NCI-H460 (cell line): ENCODE measurements around the gene GLUL. TPM values are rescaled to one million over a fixed set of nuclear protein-coding genes. Genes with fewer than 3 reads are reported as not detected.
"Not testable (repeated sequence)": the region's sequence is repeated elsewhere in the genome, so short reads cannot be mapped to it uniquely, and the experiment has no call there.

Experiments
- DNase-seq: peaks from one replicate; pipeline ENCODE4 v3.0.0-alpha.2; 2016; ENCODE audit warnings: low read depth; ENCODE audit errors: extremely low read depth
- total RNA-seq: library from RNA; depleted of rRNA; stranded (reverse); fragments of >200 nt; shearing (Covaris generic); gene quantifications from 2 replicates; pipeline ENCODE4 v1.2.3, GENCODE V29; 2014

Gene GLUL
- total RNA-seq, 1 experiment from 2014 or later = 106 TPM

DNA sequence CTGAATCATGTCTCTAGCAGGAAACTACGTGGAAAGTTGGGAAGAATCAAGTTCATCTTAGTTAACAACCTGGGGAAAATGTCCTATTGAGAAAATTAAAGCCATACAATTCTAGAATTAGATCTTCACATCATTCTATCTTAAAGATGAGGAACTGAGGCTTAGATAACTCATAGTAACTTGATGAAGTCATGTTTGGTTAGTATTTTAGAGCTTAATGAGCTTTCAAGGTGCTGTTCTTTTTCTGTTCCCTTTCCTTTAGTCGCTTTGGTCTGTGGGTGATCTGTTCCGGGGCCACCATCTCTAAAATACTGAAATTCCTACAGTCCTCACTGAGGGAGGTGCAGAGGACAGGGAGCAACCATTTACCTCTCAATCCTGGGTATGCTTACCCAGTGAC is 4.3 kb upstream of the GLUL start:
- DNase-seq = no peak

DNA sequence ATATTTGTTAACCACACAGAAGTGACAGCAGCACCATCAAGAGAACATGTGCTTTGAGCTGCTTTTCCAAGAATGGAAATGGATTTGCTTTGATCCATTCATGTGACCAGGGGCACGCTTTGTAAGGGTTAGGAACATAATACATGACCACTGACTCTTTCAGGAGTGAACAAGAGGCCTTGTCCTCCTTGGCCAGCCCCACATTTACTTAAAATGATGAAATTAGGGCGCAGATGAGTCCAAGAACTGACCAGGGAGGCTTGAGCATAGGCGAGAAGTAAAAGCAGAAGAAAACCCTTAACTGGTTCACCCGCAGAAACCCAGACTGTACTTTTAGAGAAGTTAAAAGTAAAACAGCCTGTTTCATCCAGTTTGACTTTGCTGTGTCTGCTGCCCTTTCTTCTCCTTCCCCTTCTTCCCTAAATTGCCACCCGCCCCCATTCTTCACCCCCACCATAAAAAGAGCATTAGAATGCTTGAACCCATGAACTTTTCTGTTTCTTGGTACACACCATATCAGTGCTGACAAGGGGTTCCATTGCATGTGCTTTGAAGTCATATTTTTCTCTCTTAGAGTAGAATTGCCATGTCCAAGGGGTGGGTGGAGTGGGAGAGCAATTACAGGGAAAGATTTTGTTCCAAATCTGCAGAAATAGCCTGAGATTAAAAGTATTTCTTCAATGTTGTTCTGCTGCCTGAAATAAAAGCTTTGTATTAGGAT is 2.6 kb upstream of the GLUL start:
- DNase-seq = no peak

DNA sequence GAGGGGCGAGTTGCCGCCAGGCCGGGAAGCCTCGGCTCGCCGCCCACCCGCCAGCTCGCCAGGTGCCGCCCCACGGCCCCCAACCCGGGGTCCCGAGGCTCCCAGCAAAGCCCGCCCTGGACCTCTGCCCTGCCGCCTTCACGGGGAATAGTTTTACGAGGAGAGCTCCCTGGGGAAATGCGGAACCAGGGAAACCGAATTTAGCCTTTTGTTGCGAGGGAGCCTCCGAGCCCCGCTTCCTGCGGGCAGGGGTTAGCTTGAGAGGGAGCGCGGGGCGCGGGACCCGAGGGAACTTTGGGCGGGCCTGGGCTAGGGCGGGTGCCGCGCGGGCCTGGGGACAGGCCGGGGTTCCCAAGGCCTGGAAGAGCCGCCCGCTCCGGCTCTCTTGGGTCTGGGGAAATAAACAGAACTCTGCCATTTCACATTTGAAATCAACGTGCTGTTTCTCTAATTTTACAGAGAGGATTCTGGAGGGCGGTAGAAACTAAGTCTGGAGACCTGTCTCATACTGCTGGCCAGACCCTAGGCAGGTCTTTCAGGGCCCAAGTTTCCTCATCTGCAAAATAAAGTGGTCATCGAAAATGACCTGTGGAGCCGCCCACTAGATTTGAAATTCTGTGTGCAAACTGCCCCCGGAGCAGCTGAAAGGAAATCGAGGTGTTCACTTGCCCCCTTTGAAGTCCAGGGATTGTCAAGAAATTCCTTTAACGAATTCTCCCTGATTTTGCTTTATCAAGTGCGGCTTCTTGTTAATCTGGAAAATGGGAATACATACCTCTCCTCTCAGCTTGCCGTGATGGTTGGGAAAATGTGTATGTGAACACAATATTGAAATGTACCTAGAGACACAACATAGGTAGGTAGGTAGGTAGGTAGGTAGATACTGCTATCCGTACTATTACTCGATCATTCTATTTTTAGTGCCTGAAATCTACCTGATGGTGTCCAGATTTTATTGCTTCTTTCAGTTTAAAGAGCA is 749 bp upstream of the GLUL start:
- no peak for DNase-seq

DNA sequence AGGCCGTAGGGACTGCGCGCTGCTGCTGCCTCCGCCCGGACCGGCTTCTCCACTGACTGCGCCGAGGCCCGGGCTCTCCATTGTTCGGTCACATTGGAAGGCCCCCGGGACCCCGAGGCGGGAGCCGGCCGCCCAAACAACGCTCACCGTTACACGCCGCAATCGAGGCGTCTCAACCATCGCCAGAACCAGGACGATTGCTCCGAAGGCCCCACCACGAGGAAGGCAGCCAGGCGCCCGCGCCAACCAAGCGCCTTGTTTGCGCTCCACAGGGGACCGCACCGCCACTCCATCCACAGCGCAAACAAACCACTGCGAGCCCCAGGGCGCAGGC is 595 bp downstream of the GLUL start:
- DNase-seq = no peak

DNA sequence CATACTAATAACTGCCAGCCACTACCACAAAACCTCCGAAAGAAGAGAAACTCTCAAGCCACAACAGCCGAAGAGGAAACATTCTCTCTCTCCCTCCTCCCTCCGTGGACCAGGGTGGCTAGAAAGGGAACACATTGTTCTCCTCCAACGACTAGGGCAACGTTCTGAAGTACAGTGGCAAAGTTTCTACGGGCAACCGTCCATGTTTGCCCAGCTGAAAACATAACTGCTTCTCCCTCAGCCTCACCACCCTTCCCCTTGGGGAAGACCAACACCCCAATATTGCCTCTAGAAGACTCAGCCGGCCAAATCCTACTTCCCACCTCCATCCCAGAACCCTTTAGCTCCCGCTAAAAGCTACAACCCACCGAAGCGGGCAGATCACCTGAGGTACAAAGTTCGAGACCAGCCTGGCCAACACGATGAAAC is 2.0 kb downstream of the GLUL start:
- DNase-seq = no peak

DNA sequence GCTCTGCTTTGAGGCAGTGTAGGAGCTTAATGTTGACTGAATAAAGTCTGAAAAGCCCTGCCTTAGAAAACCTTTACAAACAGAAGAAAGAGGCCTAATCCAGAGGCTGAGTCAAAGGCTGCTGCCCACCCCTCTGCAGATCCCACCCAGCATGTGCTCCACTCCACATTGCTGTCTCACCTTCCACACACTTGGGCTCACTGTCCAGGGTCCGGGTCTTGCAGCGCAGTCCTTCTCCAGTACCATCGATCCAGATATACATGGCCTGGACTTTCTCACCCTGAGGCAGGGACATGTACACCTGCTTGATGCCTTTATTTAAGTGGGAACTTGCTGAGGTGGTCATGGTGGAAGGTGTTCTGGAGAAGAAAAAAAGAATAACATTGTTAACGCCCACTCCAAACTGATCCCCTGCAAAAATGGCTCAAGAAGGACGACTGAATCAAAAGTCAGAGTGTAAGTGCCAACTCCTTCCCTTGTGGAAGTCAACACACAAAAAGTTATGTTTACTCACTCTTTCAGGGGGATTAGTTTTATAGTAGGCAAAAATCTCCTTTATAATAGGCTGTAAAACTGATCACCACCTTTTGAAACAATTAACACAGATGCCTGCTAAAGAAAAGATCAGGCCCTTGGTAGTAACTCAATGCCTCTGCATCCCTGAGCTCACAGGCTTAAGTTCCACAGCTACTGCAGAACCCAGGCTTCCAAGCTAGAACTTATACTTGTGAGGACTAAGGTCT is 3.0 kb downstream of the GLUL start:
- no peak for DNase-seq

DNA sequence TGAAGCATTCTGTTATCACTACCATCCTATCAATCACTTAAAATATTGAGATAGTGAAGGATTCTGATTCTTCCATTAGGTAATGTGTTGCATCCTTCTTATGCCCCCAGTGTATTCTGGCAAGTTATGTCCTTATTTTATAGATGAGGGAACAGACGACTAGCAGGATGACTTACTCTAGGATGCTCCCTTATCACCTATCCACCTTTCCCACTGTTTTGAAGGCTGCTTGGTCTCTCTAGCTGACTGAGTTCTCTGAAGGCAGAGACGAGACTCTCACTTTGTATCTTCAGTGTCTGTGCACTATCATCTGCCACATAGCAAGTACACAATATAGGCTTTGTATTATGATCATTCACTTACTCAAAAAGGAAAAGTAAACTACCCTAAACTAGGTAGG is 4.0 kb downstream of the GLUL start:
- DNase-seq = no peak

DNA sequence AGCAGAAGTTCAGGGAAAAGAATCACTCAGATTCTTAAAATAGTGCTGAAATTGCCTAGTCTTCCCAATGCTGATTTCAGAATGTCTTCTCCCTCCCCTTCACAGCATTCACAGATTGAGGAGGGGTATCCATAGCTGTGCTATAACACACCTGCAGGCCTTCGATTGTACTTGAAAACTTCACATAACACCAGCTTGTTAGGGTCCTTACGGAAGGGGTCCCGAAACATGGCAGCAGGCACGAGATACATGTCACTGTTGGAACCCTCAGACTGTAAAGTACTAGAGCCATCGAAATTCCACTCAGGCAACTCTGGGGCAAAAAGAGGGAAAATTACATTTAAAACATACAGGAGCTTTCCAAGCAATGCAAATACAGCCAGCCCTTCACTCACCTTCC is 4.6 kb downstream of the GLUL start:
- no peak for DNase-seq

DNA sequence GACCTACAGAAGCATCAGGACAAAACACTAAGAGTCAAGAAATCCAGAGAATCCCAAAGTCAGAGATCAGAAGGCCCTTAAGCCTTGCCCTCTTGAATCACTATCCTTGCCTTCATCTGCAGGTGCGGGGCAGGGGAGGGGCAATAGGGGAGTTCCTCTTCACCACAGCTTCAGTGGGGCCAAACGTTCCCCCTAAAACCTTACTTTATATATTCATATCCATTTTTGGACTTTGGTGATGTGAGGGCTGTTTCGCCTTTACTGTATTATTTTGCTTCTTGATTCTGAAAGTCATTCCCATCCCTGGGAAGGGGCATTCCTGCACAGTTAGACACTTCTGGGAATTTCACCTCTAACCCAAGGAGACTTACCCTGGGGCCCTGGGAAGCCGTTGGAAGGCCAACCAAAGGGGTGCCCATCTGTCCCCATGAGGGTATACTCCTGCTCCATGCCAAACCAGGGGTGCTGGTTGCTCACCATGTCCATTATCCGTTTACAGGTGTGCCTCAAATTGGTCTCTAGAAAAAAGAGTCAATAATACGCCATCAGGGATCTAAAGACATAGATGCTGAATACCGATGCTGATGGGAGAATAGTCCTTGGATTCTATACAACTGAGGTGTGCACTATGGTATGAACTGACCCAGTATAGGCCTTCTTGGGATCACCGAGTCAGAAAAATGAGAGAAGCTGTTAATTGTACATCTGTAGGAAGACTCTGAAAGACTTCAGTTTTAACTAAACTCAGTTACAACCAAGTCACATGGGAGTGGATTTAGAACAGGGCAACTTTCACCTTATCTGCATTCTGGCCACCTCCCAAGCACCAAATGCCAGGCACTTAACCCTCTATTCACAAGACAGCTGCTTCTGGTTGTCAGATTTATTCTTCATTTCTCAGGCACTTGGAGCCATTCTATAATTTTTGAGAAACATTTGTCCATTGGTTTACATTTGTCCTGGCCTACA is 5.4 kb downstream of the GLUL start:
- no peak for DNase-seq

DNA sequence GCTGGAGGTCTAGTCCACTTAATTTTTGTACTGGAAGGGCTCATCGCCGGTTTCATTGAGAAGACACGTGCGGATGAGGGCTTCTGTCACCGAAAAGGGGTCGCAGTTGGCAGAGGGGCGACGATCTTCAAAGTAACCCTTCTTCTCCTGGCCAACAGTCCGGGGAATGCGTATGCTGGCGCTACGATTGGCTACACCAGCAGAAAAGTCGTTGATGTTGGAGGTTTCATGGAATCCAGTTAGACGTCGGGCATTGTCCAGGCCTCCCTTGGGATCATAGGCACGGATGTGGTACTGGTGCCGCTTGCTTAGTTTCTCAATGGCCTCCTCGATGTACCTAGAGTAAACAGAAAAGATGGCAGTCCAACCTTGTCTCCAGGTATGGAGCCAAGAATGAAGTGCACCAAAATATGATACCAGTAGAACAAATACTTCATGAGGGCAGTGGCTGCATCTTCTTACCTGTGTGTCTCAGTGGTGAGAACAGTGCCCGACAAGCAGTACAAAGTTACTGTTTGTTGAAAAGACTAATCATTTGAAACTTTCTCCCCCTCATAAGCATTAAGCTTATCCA is 7.1 kb downstream of the GLUL start:
- no peak for DNase-seq

DNA sequence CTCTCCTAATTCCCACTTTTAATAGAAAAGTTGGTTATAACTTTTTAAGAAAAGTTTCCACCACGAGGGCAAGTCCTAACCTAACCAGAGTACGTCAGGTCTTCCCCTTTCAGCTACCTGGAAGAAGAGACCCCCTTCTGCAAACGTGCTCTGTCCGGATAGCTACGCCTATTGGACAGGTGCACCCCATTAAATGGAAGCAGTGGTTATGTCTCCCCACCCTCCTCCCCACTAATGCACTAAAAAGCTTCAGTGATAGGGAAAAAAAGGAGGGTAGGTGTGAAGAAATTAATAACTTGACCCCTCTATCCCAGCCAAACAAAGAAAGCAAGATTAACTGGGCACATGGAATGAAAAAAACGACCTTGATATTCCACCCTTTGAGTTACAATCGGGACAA is 7.7 kb downstream of the GLUL start:
- DNase-seq = no peak

DNA sequence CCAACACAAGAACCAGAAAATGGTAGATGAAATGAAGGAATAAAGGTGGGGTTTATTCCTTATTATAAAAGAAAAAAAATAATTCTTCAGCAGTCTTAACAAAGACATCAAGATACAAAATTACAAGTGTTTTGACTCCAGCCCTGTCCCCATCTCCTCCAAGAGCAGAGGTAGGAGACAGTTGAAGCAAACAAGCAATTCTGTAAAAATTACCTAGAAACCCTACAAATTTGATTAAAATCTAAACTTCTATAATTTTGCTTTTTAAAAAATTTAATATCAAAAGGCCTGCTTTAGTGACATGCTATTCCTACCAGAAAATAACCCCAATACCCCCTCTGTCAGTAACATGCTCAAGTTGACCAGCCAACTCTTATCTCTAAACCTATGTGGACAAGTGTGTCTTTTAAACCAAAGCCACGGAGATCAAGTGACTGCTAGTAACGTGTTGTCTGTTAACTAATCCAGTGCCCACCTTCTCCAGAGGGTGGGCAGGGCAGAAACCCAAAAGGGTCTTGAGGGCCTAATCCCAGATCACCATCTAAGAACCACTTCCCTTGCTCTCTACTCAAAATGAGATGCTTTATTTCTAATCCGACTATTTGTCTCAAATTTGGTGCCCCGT is 8.4 kb downstream of the GLUL start:
- DNase-seq = no peak

DNA sequence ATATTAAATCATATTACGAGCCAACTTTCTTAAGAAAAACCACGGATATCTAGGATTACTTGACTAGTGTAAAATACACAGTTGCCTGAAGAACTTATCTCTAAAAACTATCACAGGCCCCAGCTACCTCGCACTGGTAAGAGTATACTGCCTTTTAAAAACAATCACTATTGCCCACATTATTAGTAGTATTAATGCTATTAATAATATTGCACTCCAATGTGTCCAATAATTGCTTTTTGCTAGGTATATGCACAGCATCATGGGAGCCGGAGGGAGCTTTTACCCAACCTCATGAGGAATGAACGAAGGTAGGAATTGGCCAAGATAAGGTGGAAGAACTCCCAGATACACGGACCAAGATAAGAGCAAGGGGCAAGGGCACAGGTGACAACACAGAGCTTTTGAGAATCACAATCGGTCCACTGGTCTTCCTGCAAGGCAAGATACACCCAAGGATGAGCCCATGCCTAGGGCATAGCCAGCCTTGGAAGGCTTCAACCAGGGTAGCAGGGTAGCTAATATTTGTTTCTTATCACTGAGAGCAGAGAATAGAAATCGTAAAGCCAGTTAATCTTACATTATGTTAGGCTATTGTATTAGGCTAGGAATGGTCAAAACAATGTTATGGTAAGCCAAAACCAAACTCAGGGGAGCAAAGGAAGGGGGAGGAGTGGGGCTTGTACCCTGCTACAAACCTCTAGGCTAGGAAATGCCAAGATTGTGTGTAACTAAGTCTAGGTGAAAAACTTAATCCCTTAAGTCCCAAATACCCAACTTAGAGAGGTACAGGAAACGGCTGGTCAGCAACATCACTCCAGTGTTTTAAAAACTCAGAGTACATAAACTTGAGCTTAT is 9.4 kb downstream of the GLUL start:
- DNase-seq = no peak

DNA sequence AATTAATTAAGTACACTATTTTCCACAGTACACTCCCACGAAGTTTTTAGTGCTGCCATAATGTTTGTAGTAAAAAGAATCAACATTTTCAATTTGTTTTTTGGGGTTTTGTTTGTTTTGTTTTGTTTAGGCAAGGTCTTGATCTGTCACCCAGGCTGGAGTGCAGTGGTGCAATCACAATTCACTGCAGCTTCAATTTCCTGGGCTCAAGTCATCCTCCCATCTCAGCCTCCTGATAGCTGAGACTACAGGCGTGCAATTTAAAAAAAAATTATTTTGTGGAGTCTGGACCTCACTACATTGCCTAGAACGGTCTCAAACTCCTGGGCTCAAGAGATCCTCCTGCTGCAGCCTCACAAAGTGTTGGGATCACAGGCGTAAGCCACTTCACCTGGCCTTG is 11.4 kb downstream of the GLUL start:
- DNase-seq = no peak

DNA sequence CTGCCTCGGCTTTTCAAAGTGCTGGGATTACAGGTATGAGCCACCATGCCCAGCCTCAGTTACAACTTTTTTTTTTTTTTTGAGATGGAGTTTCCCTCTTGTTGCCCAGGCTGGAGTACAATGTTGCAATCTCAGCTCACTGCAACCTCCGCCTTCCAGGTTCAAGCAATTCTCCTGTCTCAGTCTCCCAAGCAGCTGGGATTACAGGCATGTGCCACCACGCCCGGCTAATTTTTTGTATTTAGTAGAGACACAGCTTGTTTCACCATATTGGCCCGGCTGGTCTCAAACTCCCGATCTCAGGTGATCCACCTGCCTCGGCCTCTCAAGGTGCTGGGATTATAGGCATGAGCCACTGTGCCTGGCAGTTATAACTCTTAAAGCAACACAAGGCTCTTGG is 11.8 kb downstream of the GLUL start:
- not testable (repeated sequence) for DNase-seq

DNA sequence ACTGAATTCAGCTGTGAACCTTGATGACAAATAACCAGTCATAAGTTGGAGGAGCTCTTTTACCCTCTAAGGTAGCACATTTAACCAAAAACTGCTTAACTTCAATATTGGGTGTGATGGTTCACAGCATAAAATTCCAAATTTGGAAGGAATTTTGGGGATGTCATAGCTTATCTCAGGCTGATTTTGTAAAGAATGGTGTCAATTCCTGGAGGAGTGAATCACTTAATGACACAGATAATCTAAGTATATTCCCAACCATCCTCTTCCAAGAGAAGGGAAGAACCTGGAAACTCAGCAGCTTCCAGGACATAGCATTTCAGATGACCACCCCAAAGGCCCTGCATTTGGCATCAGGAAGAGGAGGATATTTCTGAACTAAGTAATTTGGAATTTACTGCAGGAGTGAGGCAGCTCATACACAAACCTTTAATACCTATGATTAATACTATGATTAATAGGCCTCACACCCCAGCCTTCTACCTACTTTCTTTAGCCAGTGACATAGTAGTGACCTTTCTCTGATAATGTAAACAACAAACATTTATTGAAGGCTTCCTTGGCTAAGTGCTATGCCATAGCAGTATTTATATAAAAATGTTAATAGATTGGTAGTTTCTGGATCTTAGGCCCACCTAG is 14.5 kb downstream of the GLUL start:
- DNase-seq = no peak

DNA sequence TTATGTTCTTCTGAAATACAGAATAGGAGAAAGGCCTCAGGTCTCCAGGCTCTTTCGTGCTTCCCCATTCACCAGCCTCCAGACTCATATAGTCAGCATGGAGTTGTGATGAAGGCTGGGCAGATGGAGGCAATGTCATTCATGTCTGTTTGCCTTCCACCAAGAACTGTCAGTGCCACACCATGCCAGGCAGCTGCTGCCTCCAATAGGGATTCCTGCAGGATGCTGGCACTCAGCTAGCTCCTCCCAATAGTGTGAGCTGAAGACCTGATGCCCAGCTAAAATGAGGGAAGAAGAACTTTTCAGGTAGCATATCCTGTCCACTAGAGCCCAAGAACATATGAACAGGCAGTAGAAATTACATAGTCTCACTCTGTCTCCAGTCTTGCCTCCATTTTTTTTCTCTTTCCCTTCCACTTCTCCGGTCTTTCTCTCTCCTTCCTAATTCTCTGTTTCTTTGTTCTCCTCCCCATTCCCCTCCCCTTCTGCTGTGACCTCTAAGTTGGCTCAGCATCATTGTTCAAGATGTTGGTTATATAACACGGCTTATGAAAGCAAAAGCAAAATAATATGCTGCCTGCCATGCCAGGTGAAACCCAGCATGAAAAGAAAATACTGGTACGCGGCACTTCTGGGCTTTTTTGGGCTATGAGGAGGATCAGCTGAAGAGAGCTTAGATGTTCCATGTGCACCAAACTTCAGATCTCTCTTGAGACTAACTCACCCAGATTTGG is 17.3 kb downstream of the GLUL start:
- DNase-seq = no peak
